K562 (cell line): Measurements from ENCODE around the gene ELF5. TPM values are rescaled to one million over a fixed set of nuclear protein-coding genes. Genes with fewer than 3 reads are reported as not detected.

Source experiments
- ARNT ChIP-seq, 2 experiments: fragments of 450-650 bp; IDR thresholded peaks; 2 replicates each; pipeline ENCODE4 v1.6.1; 2016; ENCODE audit warnings: mild to moderate bottlenecking in 1 of 2
- CLOCK ChIP-seq: fragments of 250-450 bp; sonication (Bioruptor Pico); IDR thresholded peaks from 2 replicates; pipeline ENCODE4 v1.4.0; 2020; ENCODE audit warnings: mild to moderate bottlenecking, moderate library complexity, borderline replicate concordance
- CSDE1 ChIP-seq, 2 experiments: fragments of 450-650 bp; IDR thresholded peaks; 2 replicates each; pipeline ENCODE4 v1.6.1; 2016; ENCODE audit warnings: mild to moderate bottlenecking in 1 of 2
- MAX ChIP-seq: sonication (generic); formaldehyde crosslinking; IDR thresholded peaks from 2 replicates; pipeline ENCODE4 v1.9.0; 2022; ENCODE audit warnings: mild to moderate bottlenecking, missing genetic modification reagents
- NR2C1 ChIP-seq, 2 experiments: fragments of 450-650 bp; IDR thresholded peaks; 2 replicates each; pipeline ENCODE4 v1.6.1; 2017; ENCODE audit warnings: mild to moderate bottlenecking in 2 of 2, antibody characterized with exemption in 1 of 2, inconsistent platforms in 1 of 2, missing compliant biosample characterization in 1 of 2, missing genetic modification characterization in 1 of 2
- RBM22 ChIP-seq: fragments of 200-400 bp; formaldehyde crosslinking; IDR thresholded peaks from 2 replicates; pipeline ENCODE4 v1.6.1; 2018; ENCODE audit warnings: low read length, low read depth; ENCODE audit not compliant: poor library complexity, severe bottlenecking
- SPI1 ChIP-seq: IDR thresholded peaks from 2 replicates; pipeline ENCODE4 v1.6.1; 2011; ENCODE audit warnings: low read depth, low read length, control low read depth, borderline replicate concordance
- TAF7 ChIP-seq: fragments of 450-650 bp; IDR thresholded peaks from 2 replicates; pipeline ENCODE4 v1.6.1; 2016; ENCODE audit warnings: missing genetic modification characterization, missing compliant biosample characterization
- TCF7 ChIP-seq: sonication (generic); IDR thresholded peaks from 2 replicates; pipeline ENCODE4 v1.6.1; 2016; ENCODE audit warnings: antibody characterized with exemption, borderline replicate concordance
- VEZF1 ChIP-seq: fragments of 200-800 bp; sonication (Bioruptor generic); IDR thresholded peaks from 2 replicates; pipeline ENCODE4 v1.6.1; 2017; ENCODE audit warnings: missing genetic modification characterization, missing compliant biosample characterization
- ZBTB9 ChIP-seq: fragments of 450-650 bp; formaldehyde crosslinking; IDR thresholded peaks from 2 replicates; pipeline ENCODE4 v1.4.0; 2020; ENCODE audit warnings: mild to moderate bottlenecking, moderate library complexity
- ZFP36 ChIP-seq: fragments of 150-350 bp; IDR thresholded peaks from 2 replicates; pipeline ENCODE4 v1.6.1; 2018; ENCODE audit warnings: low read length, low read depth; ENCODE audit not compliant: partially characterized antibody
- polyA plus RNA-seq, 8 experiments: library from polyadenylated mRNA; depleted of rRNA in 4 of 8; stranded (reverse) in 5 of 8; unstranded in 3 of 8; fragments of >200 nt; fragmentation: Nextera tagmentation in 2 of 8; fragmentation: Illumina TruSeq in 1 of 8; extraction: Ambion mirVana in 2 of 8; extraction: Trizol in 1 of 8; gene quantifications; 2 replicates each; pipeline versions ENCODE4 v1.2.1 to v1.2.3, GENCODE V29; 2011 to 2014; ENCODE audit warnings: inconsistent platforms in 1 of 8, missing spikeins in 1 of 8
- total RNA-seq, 7 experiments: library from RNA; depleted of rRNA in 6 of 7; stranded (reverse); fragments of >200 nt in 6 of 7; fragmentation: Illumina TruSeq in 2 of 7; extraction: Trizol in 2 of 7; gene quantifications; 2 replicates each; pipeline versions ENCODE4 v1.2.1 to v1.2.3, GENCODE V29; 2011 to 2021; ENCODE audit warnings: low replicate concordance in 1 of 7

ELF5 gene
- total and polyA plus RNA-seq, 9 of the 15 experiments (the other 6 are each of a cell fraction or from before 2014, with no cell fraction given) = not detected

- TF ChIP-seq CSDE1 (IDR thresholded peaks at IDR 0.05) = peak in 1 of 2 experiments; percentile 60; a peak in 1 of 4 replicates
- TF ChIP-seq MAX (CRISPR knock-in tag) = peak; percentile 73
- no peak for TF ChIP-seq TCF7
- no peak for TF ChIP-seq CLOCK (CRISPR knock-in tag)
- no peak for TF ChIP-seq NR2C1 (IDR thresholded peaks at IDR 0.05)
- TF ChIP-seq NR2C1 (tag; IDR thresholded peaks at IDR 0.05) = 0 out of 2 replicates have a peak, but pooled peaks have one; percentile 11
- TF ChIP-seq SPI1 = peak; percentile 50; the same call in 1 of the 2 replicates
- peak; percentile 80 for TF ChIP-seq RBM22
- TF ChIP-seq TAF7 = peak; percentile 80
- TF ChIP-seq VEZF1 (CRISPR knock-in tag) = peak; percentile 76
- TF ChIP-seq ZBTB9 (CRISPR knock-in tag) = no peak
- TF ChIP-seq ARNT (IDR thresholded peaks at IDR 0.05) = no peak
- TF ChIP-seq ZFP36 = no peak
Observed at GRCh38 chr11:34438529-34439507, 74.8 kb downstream of the ELF5 start, which contains the start of gene CAT (continued).
